Esophagus muscularis mucosa (tissue), 4 donors: Measurements from ENCODE around the gene SDS. TPM values are rescaled to one million over a fixed set of nuclear protein-coding genes. Genes with fewer than 3 reads are reported as not detected.
"Not testable (repeated sequence)": the region's sequence is repeated elsewhere in the genome, so short reads cannot be mapped to it uniquely, and the experiment has no call there.

Experiments used
- DNase-seq: peaks from one replicate; pipeline ENCODE4 v3.0.0-alpha.2; 2017; ENCODE audit errors: extremely low spot score
- H3K27ac ChIP-seq, 4 donors: fragments of 200-600 bp; sonication (generic); replicated peaks in 1 of 4; 1 replicate in 3 of 4; 2 replicates in 1 of 4; pipeline ENCODE4 v1.5.1; 2016 to 2019; ENCODE audit warnings: mild to moderate bottlenecking in 1 of 4
- H3K27me3 ChIP-seq, 4 donors: fragments of 200-600 bp; sonication (generic); one replicate each; pipeline versions ENCODE4 v1.5.1 to v1.6.0; 2016 to 2019
- H3K36me3 ChIP-seq, 4 donors: fragments of 200-600 bp; sonication (generic); one replicate each; pipeline ENCODE4 v1.5.1; 2016 to 2019
- H3K4me1 ChIP-seq, 4 donors: fragments of 200-600 bp; sonication (generic); one replicate each; pipeline ENCODE4 v1.5.1; 2016 to 2019
- H3K4me3 ChIP-seq, 4 donors: fragments of 200-600 bp; sonication (generic); 1 replicate in 2 of 4; 2 replicates in 2 of 4; pipeline ENCODE4 v1.5.1; 2016 to 2019; ENCODE audit warnings: mild to moderate bottlenecking in 4 of 4, moderate library complexity in 1 of 4
- H3K9me3 ChIP-seq, 4 donors: fragments of 200-600 bp; sonication (generic); 1 replicate in 3 of 4; 2 replicates in 1 of 4; pipeline ENCODE4 v1.5.1; 2016 to 2019
- CTCF ChIP-seq, 3 experiments: fragments of 200-600 bp in 2 of 3; fragments of 450-650 bp in 1 of 3; sonication (generic) in 2 of 3; IDR thresholded peaks; one replicate each; pipeline ENCODE4 v1.5.1; 2017 to 2019; ENCODE audit warnings: antibody characterized with exemption in 3 of 3, mild to moderate bottlenecking in 2 of 3, moderate library complexity in 1 of 3
- EP300 ChIP-seq: sonication (generic); formaldehyde crosslinking; IDR thresholded peaks from one replicate; pipeline ENCODE4 v1.6.1; 2017; ENCODE audit warnings: antibody characterized with exemption
- POLR2A ChIP-seq: fragments of 450-650 bp; IDR thresholded peaks from one replicate; pipeline ENCODE4 v1.6.1; 2017; ENCODE audit warnings: antibody characterized with exemption, moderate library complexity, mild to moderate bottlenecking, low read depth
- POLR2AphosphoS5 ChIP-seq, 2 donors: sonication (generic); formaldehyde crosslinking; IDR thresholded peaks; one replicate each; pipeline ENCODE4 v1.6.1; 2017; ENCODE audit warnings: antibody characterized with exemption in 2 of 2
- WGBS: methylation state at CpG from one replicate; pipeline ENCODE4 v1.1.5; 2018; 5-methylcytosine and 5-hydroxymethylcytosine counted together
- intact Hi-C: fragments of 100-400 bp; cut with DNase I; formaldehyde crosslinking; loops from one replicate; pipeline ENCODE4 v1.15.1; 2023
- total RNA-seq, 4 donors: library from RNA; depleted of rRNA; stranded (reverse); fragments of >200 nt; gene quantifications; one replicate each; pipeline versions ENCODE4 v1.1.0 to v1.2.1, GENCODE V29; 2016

Gene SDS
- total RNA-seq, 4 donors from 2014 or later, result 13.6 TPM; not detected in 3

GRCh38 chr12:113358381-113359132 is 45.1 kb downstream of the SDS start, which contains the start of gene PLBD2:
TSS of gene PLBD2 (plus strand) at chr12:113358587. CDS start at chr12:113358601, 14 bp downstream.
- Histone ChIP-seq H3K4me3 (peak within 1 kb of the TSS; percentile 68 to 91 (median 76)), H3K4me1 (peaks cover 12 to 34% (median 27%) of the 10 kb centered on the region in 4 donors), H3K27me3 (peaks cover 0 to 7% (median 0%) of the 10 kb centered on the region in 4 donors), H3K9me3 (no peaks in the 10 kb centered on the region), H3K36me3 (peaks cover 0 to 3% (median under 1%) of the 10 kb centered on the region in 4 donors), H3K27ac (peak within 1 kb of the TSS; percentile 82 to 91 (median 87))
- peak; percentile 98 for DNase-seq
- TF ChIP-seq POLR2A (peak; percentile 50), POLR2AphosphoS5 (IDR thresholded peaks at IDR 0.05) (peak; percentile 78 to 85), EP300 (no peak)
- intact Hi-C loops, result no loop called here
- WGBS, result under 1% methylated on average over 41 of the region's 67 CpGs

- H3K9me3 ChIP-seq, intact Hi-C loops, H3K4me3 ChIP-seq, DNase-seq, H3K36me3 ChIP-seq, H3K27ac ChIP-seq: not testable (repeated sequence)
- H3K27me3 ChIP-seq, result peaks cover 0 to 17% (median 0%) of the 10 kb centered on the region in 4 donors
- WGBS, result 91% methylated on average over 7 of the region's 7 CpGs
- H3K4me1 ChIP-seq, result peaks cover 1 to 12% (median 9%) of the 10 kb centered on the region in 4 donors
Observed at GRCh38 chr12:113354192-113354591, 49.5 kb downstream of the SDS start.

- TF ChIP-seq CTCF (IDR thresholded peaks at IDR 0.05) (no peak), EP300 (no peak), POLR2AphosphoS5 (IDR thresholded peaks at IDR 0.05) (no peak), POLR2A (no peak)
- DNase-seq, result no peak
- H3K36me3 ChIP-seq, result no peaks in the 10 kb centered on the region
- H3K9me3 ChIP-seq, result no peaks in the 10 kb centered on the region
- H3K4me3 ChIP-seq, result no peak overlapping the region
- no peak overlapping the region for H3K27ac ChIP-seq
- intact Hi-C loops, result no loop called here
- peaks cover 0 to 23% (median 0%) of the 10 kb centered on the region in 4 donors for H3K27me3 ChIP-seq
- H3K4me1 ChIP-seq, result no peaks in the 10 kb centered on the region
Observed at GRCh38 chr12:113351089-113351488, 52.6 kb downstream of the SDS start.

- intact Hi-C loops, result no loop called here
Observed at GRCh38 chr12:113348849-113349536, 54.7 kb downstream of the SDS start.

GRCh38 chr12:113347892-113348291 is 55.8 kb downstream of the SDS start:
- TF ChIP-seq POLR2AphosphoS5 (IDR thresholded peaks at IDR 0.05), result no peak
- no peak for TF ChIP-seq POLR2A
- TF ChIP-seq EP300, result no peak
- no peak for TF ChIP-seq CTCF (IDR thresholded peaks at IDR 0.05)
- Histone ChIP-seq H3K4me3 (no peak overlapping the region), H3K4me1 (no peaks in the 10 kb centered on the region), H3K27ac (no peak overlapping the region), H3K36me3 (no peaks in the 10 kb centered on the region), H3K27me3 (peaks cover 0 to 15% (median 0%) of the 10 kb centered on the region in 4 donors), H3K9me3 (no peaks in the 10 kb centered on the region)
- no peak for DNase-seq
- intact Hi-C loops, result no loop called here
- 53% methylated on average over 2 of the region's 2 CpGs for WGBS

More at GRCh38 chr12:113348849-113349536, 54.7 kb downstream of the SDS start:
- H3K27ac ChIP-seq, result no peak overlapping the region
- H3K27me3 ChIP-seq, result peaks cover 0 to 20% (median 0%) of the 10 kb centered on the region in 4 donors
- 76% methylated on average over 19 of the region's 19 CpGs for WGBS
- H3K4me1 ChIP-seq, result no peaks in the 10 kb centered on the region
- no peaks in the 10 kb centered on the region for H3K36me3 ChIP-seq
- DNase-seq, result no peak
- no peaks in the 10 kb centered on the region for H3K9me3 ChIP-seq
- no peak overlapping the region for H3K4me3 ChIP-seq
- no peak for TF ChIP-seq POLR2AphosphoS5 (IDR thresholded peaks at IDR 0.05)
- TF ChIP-seq POLR2A, result no peak
- TF ChIP-seq EP300, result no peak
- TF ChIP-seq CTCF (IDR thresholded peaks at IDR 0.05), result no peak
